Eye (tissue), 1 donor: Measurements from ENCODE around the gene OR8B3.

ENCODE experiments used
- DNase-seq: peaks from one replicate; pipeline ENCODE4 v3.0.0-alpha.2; 2015

The OR8B3 gene

DNA sequence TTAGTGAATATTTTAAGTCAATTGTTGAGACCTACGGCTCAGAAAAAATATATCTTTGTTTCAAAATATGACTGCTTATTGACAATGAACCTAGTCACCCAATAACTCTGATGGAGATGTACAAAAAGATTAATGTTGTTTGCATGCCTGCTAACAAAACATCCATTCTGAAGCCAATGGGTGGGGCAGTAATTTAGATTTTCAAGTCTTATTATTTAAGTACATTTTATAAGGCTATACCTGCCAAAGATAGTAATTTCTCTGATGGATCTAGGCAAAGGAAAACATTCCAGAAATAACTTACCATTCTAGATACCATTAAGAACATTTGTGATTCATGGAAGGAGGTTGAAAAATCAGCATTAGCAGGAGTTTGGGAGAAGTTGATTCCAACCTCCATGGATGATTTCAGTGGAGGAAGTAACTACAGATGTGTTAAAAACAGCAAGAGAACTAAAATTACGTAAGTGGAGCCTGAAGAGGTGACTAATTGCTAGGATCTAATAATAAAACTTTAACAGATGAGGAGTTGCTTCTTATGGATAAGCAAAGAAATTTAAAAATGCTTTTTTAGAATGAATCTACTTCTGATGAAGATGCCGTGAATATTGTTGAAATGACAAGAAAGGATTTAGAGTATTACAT lies 52.4 kb downstream of the OR8B3 start:
- DNase-seq = no peak
